GM23338 (cell line): ENCODE results near the gene ATP23. TPM values are rescaled to one million over a fixed set of nuclear protein-coding genes. Genes with fewer than 3 reads are reported as not detected.

Source experiments
- ATAC-seq: fragments of 200-7000 bp; cut with Tn5 transposase; 3 replicates; pipeline ENCODE4 v1.9.1; 2020
- DNase-seq: peaks from one replicate; pipeline ENCODE4 v3.0.0-alpha.2; 2015; ENCODE audit warnings: low spot score
- H2AFZ ChIP-seq: fragments of 200-600 bp; sonication (generic); 2 replicates; pipeline ENCODE4 v1.8.0; 2016; ENCODE audit warnings: antibody characterized with exemption, mild to moderate bottlenecking, moderate library complexity
- H3F3A ChIP-seq: fragments of 200-600 bp; sonication (generic); replicated peaks from 2 replicates; pipeline ENCODE4 v1.8.0; 2017; ENCODE audit warnings: antibody characterized with exemption, mixed run types, low read depth
- H3K27ac ChIP-seq: fragments of 200-600 bp; sonication (generic); 2 replicates; pipeline ENCODE4 v1.6.1; 2016; ENCODE audit warnings: low read depth
- H3K27me3 ChIP-seq: fragments of 200-600 bp; sonication (generic); 2 replicates; pipeline ENCODE4 v1.8.0; 2016; ENCODE audit warnings: mild to moderate bottlenecking, mixed run types, moderate library complexity; ENCODE audit not compliant: insufficient read depth
- H3K36me3 ChIP-seq: fragments of 200-600 bp; sonication (generic); 2 replicates; pipeline ENCODE4 v1.8.0; 2016; ENCODE audit warnings: mild to moderate bottlenecking; ENCODE audit not compliant: insufficient read depth
- H3K4me1 ChIP-seq: fragments of 200-600 bp; sonication (generic); 2 replicates; pipeline ENCODE4 v1.8.0; 2016; ENCODE audit warnings: mild to moderate bottlenecking, moderate library complexity; ENCODE audit not compliant: insufficient read depth
- H3K4me2 ChIP-seq: fragments of 200-600 bp; sonication (generic); 2 replicates; pipeline ENCODE4 v1.7.1; 2017; ENCODE audit warnings: mixed run types
- H3K4me3 ChIP-seq: fragments of 200-600 bp; sonication (generic); 2 replicates; pipeline ENCODE4 v1.6.1; 2016; ENCODE audit warnings: mixed run types
- H3K79me2 ChIP-seq: fragments of 200-600 bp; sonication (generic); replicated peaks from 2 replicates; pipeline ENCODE4 v1.8.0; 2017; ENCODE audit warnings: mild to moderate bottlenecking; ENCODE audit not compliant: insufficient read depth
- H3K9me2 ChIP-seq: fragments of 200-600 bp; sonication (generic); 2 replicates; pipeline ENCODE4 v1.8.0; 2017; ENCODE audit not compliant: insufficient read depth
- H4K20me1 ChIP-seq: fragments of 200-600 bp; sonication (generic); replicated peaks from 2 replicates; pipeline ENCODE4 v1.8.0; 2017; ENCODE audit warnings: mild to moderate bottlenecking; ENCODE audit not compliant: insufficient read depth
- H3K27ac Mint-ChIP-seq: 2 replicates; pipeline ENCODE4 v1.8.0; 2020; ENCODE audit warnings: inconsistent platforms, mild to moderate bottlenecking, moderate library complexity, mixed read lengths
- H3K27me3 Mint-ChIP-seq: 3 replicates; pipeline ENCODE4 v1.8.0; 2022; ENCODE audit warnings: low read depth, mild to moderate bottlenecking, moderate library complexity, mixed read lengths, inconsistent platforms; ENCODE audit not compliant: insufficient read depth, poor library complexity
- H3K36me3 Mint-ChIP-seq: 3 replicates; pipeline ENCODE4 v1.8.0; 2021; ENCODE audit warnings: low read depth, mild to moderate bottlenecking, inconsistent platforms, moderate library complexity, mixed read lengths
- H3K4me1 Mint-ChIP-seq: 3 replicates; pipeline ENCODE4 v1.8.0; 2020; ENCODE audit warnings: mild to moderate bottlenecking, inconsistent platforms, mixed read lengths
- H3K4me3 Mint-ChIP-seq: 3 replicates; pipeline ENCODE4 v1.8.0; 2021; ENCODE audit warnings: moderate library complexity, mild to moderate bottlenecking, inconsistent platforms, mixed read lengths
- H3K9me3 Mint-ChIP-seq: 3 replicates; pipeline ENCODE4 v1.8.0; 2020; ENCODE audit warnings: moderate library complexity, mild to moderate bottlenecking, inconsistent platforms, mixed read lengths
- ETS1 ChIP-seq: IDR thresholded peaks from 2 replicates; pipeline ENCODE4 v1.6.1; 2016; ENCODE audit warnings: antibody characterized with exemption
- EZH2phosphoT487 ChIP-seq: fragments of 200-600 bp; sonication (generic); IDR thresholded peaks from one replicate; pipeline ENCODE4 v1.8.1; 2018; ENCODE audit warnings: antibody characterized with exemption; ENCODE audit not compliant: unreplicated experiment
- NANOG ChIP-seq: IDR thresholded peaks from 2 replicates; pipeline ENCODE4 v1.6.1; 2016; ENCODE audit warnings: antibody characterized with exemption, borderline replicate concordance
- POLR2AphosphoS5 ChIP-seq: IDR thresholded peaks from 2 replicates; pipeline ENCODE4 v1.6.1; 2016; ENCODE audit warnings: antibody characterized with exemption, low read depth
- STAT1 ChIP-seq: IDR thresholded peaks from one replicate; pipeline ENCODE4 v1.6.1; 2016; ENCODE audit warnings: antibody characterized with exemption; ENCODE audit not compliant: unreplicated experiment
- ZNF114 ChIP-seq: fragments of 250-450 bp; sonication (Bioruptor Pico); IDR thresholded peaks from 2 replicates; pipeline ENCODE4 v1.5.0; 2020; ENCODE audit warnings: mild to moderate bottlenecking, moderate library complexity
- ZNF331 ChIP-seq: fragments of 250-450 bp; sonication (Bioruptor Pico); IDR thresholded peaks from 2 replicates; pipeline ENCODE4 v1.5.0; 2020; ENCODE audit warnings: low read depth, mild to moderate bottlenecking, moderate library complexity
- polyA plus RNA-seq: library from polyadenylated mRNA; unstranded; fragments of >200 nt; fragmentation: Nextera tagmentation; extraction: Ambion mirVana; gene quantifications from 2 replicates; pipeline ENCODE4 v1.2.1, GENCODE V29; 2016
- total RNA-seq: library from RNA; depleted of rRNA; stranded (reverse); fragments of >200 nt; shearing (Covaris generic); gene quantifications from 2 replicates; pipeline ENCODE4 v1.2.3, GENCODE V29; 2014
- TF ChIP-seq, protein P1 (sequence below): fragments of 250-450 bp; sonication (Bioruptor Pico); IDR thresholded peaks from 2 replicates; pipeline ENCODE4 v1.5.0; 2020; ENCODE audit warnings: mild to moderate bottlenecking, moderate library complexity

The ATP23 gene
- total and polyA plus RNA-seq, 2 experiments from 2014 or later = 14.7 to 21.0 TPM

DNA sequence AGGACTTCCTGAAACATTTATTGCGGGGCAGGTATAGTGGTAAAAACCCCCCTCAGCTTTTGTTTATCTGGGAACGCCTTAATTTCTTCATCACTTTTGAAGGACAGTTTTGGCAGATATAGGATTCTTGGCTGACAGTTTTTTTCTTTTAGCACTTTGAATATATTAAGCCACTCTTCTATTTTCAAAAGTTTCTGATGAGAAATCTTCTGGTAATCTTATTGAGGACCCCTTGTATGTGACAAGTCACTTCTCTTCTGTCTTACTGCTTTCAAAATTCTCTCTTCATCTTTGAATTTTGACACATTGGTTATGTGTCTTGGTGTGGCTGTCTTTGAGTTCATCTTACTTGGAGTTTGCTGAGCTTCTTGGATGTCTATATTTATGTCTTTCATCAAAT is 59.1 kb downstream of the ATP23 start:
- H3K79me2 ChIP-seq = no peaks in the 10 kb centered on the region
- H2AFZ ChIP-seq = no peak overlapping the region
- no peaks in the 10 kb centered on the region for H3F3A ChIP-seq
- DNase-seq = no peak
- no peaks in the 10 kb centered on the region for H3K27me3 ChIP-seq
- H3K27ac ChIP-seq = no peak overlapping the region
- peaks cover 9% of the 10 kb centered on the region; the same call in 1 of the 2 replicates for H3K36me3 ChIP-seq
- no peak overlapping the region for H3K4me2 ChIP-seq
- no peaks in the 10 kb centered on the region for H3K4me1 ChIP-seq
- peaks cover 53% of the 10 kb centered on the region for H3K9me3 Mint-ChIP-seq
- H3K27ac Mint-ChIP-seq = no peak overlapping the region
- peaks cover 2% of the 10 kb centered on the region for H3K27me3 Mint-ChIP-seq
- peaks cover 7% of the 10 kb centered on the region for H3K9me2 ChIP-seq
- no peak for TF ChIP-seq EZH2phosphoT487
- ATAC-seq = no peak
- H3K4me1 Mint-ChIP-seq = no peaks in the 10 kb centered on the region
- peaks cover 19% of the 10 kb centered on the region for H3K36me3 Mint-ChIP-seq
- H4K20me1 ChIP-seq = no peaks in the 10 kb centered on the region
- no peak overlapping the region for H3K4me3 Mint-ChIP-seq
- H3K4me3 ChIP-seq = no peak overlapping the region; the same call in 1 of the 2 replicates

GRCh38 chr12:58007875-58008274 is 66.5 kb downstream of the ATP23 start:
- Histone ChIP-seq H3K36me3 (no peaks in the 10 kb centered on the region), H3K9me2 (peaks cover 11% of the 10 kb centered on the region; the same call in 1 of the 2 replicates), H3K27ac (no peak overlapping the region), H2AFZ (0 out of 2 replicates have a peak overlapping the region, but pooled peaks have one; percentile 32), H3K79me2 (no peaks in the 10 kb centered on the region), H4K20me1 (no peaks in the 10 kb centered on the region), H3K4me1 (no peaks in the 10 kb centered on the region), H3K4me2 (no peak overlapping the region), H3F3A (no peaks in the 10 kb centered on the region), H3K4me3 (no peak overlapping the region), H3K27me3 (no peaks in the 10 kb centered on the region)
- Mint-ChIP-seq H3K36me3 (no peaks in the 10 kb centered on the region), H3K4me1 (no peaks in the 10 kb centered on the region), H3K4me3 (no peak overlapping the region), H3K27ac (no peak overlapping the region), H3K9me3 (no peaks in the 10 kb centered on the region), H3K27me3 (peaks cover 2% of the 10 kb centered on the region)
- ATAC-seq (no peak), DNase-seq (no peak)
- TF ChIP-seq EZH2phosphoT487 (no peak), ZNF331 (CRISPR knock-in tag) (no peak)

DNA sequence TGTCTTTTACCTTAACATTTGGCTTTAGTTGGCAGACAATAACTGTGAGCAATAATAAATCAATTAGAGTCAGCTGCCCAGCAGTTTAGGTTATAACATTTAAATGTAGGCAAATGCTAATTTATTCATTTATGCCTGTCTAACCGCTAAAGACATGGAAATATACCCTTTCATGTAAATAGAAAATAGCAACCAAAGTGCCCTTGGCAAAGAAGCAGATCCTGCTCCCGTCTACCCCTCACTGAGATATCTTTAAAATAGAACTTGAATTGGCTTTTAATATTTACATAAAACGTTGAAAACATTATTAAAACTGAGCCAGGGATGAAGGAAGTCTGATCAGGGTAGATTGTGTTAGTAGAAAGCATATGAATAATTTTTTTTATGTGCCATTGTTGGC is 67.3 kb downstream of the ATP23 start:
- H3K4me3 Mint-ChIP-seq = no peak overlapping the region
- Histone ChIP-seq H4K20me1 (no peaks in the 10 kb centered on the region), H3K36me3 (no peaks in the 10 kb centered on the region), H3F3A (no peaks in the 10 kb centered on the region), H3K27me3 (no peaks in the 10 kb centered on the region), H3K4me1 (no peaks in the 10 kb centered on the region), H3K4me2 (no peak overlapping the region), H2AFZ (no peak overlapping the region), H3K27ac (no peak overlapping the region), H3K4me3 (no peak overlapping the region), H3K9me2 (peaks cover 11% of the 10 kb centered on the region; the same call in 1 of the 2 replicates), H3K79me2 (no peaks in the 10 kb centered on the region)
- TF ChIP-seq EZH2phosphoT487 (no peak), POLR2AphosphoS5 (no peak), STAT1 (no peak), ZNF114 (CRISPR knock-in tag) (no peak), ZNF331 (CRISPR knock-in tag) (no peak), ETS1 (no peak), NANOG (no peak)
- TF ChIP-seq, protein P1, sequence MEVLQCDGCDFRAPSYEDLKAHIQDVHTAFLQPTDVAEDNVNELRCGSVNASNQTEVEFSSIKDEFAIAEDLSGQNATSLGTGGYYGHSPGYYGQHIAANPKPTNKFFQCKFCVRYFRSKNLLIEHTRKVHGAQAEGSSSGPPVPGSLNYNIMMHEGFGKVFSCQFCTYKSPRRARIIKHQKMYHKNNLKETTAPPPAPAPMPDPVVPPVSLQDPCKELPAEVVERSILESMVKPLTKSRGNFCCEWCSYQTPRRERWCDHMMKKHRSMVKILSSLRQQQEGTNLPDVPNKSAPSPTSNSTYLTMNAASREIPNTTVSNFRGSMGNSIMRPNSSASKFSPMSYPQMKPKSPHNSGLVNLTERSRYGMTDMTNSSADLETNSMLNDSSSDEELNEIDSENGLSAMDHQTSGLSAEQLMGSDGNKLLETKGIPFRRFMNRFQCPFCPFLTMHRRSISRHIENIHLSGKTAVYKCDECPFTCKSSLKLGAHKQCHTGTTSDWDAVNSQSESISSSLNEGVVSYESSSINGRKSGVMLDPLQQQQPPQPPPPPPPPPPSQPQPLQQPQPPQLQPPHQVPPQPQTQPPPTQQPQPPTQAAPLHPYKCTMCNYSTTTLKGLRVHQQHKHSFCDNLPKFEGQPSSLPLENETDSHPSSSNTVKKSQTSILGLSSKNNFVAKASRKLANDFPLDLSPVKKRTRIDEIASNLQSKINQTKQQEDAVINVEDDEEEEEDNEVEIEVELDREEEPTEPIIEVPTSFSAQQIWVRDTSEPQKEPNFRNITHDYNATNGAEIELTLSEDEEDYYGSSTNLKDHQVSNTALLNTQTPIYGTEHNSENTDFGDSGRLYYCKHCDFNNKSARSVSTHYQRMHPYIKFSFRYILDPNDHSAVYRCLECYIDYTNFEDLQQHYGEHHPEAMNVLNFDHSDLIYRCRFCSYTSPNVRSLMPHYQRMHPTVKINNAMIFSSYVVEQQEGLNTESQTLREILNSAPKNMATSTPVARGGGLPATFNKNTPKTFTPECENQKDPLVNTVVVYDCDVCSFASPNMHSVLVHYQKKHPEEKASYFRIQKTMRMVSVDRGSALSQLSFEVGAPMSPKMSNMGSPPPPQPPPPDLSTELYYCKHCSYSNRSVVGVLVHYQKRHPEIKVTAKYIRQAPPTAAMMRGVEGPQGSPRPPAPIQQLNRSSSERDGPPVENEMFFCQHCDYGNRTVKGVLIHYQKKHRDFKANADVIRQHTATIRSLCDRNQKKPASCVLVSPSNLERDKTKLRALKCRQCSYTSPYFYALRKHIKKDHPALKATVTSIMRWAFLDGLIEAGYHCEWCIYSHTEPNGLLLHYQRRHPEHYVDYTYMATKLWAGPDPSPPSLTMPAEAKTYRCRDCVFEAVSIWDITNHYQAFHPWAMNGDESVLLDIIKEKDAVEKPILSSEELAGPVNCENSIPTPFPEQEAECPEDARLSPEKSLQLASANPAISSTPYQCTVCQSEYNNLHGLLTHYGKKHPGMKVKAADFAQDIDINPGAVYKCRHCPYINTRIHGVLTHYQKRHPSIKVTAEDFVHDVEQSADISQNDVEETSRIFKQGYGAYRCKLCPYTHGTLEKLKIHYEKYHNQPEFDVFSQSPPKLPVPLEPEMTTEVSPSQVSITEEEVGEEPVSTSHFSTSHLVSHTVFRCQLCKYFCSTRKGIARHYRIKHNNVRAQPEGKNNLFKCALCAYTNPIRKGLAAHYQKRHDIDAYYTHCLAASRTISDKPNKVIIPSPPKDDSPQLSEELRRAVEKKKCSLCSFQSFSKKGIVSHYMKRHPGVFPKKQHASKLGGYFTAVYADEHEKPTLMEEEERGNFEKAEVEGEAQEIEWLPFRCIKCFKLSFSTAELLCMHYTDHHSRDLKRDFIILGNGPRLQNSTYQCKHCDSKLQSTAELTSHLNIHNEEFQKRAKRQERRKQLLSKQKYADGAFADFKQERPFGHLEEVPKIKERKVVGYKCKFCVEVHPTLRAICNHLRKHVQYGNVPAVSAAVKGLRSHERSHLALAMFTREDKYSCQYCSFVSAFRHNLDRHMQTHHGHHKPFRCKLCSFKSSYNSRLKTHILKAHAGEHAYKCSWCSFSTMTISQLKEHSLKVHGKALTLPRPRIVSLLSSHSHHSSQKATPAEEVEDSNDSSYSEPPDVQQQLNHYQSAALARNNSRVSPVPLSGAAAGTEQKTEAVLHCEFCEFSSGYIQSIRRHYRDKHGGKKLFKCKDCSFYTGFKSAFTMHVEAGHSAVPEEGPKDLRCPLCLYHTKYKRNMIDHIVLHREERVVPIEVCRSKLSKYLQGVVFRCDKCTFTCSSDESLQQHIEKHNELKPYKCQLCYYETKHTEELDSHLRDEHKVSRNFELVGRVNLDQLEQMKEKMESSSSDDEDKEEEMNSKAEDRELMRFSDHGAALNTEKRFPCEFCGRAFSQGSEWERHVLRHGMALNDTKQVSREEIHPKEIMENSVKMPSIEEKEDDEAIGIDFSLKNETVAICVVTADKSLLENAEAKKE (CRISPR knock-in tag) = no peak
- H3K4me1 Mint-ChIP-seq = no peaks in the 10 kb centered on the region
- H3K27ac Mint-ChIP-seq = no peak overlapping the region
- no peaks in the 10 kb centered on the region for H3K36me3 Mint-ChIP-seq
- DNase-seq = no peak
- no peaks in the 10 kb centered on the region for H3K9me3 Mint-ChIP-seq
- peaks cover 2% of the 10 kb centered on the region for H3K27me3 Mint-ChIP-seq
- ATAC-seq = no peak
